ENCODE data around the gene PRSS1.

Gene PRSS1

GRCh38 chr7:142795339-142795863 is 46.1 kb downstream of the PRSS1 start:
- no peak for DNase-seq (ENCODE audit: low spot score)

GRCh38 chr7:142796001-142796500 is 46.8 kb downstream of the PRSS1 start:
- no peak for DNase-seq (ENCODE audit: low spot score)

- no peak for DNase-seq (ENCODE audit: low spot score)
Measured at GRCh38 chr7:142796501-142797390, 47.5 kb downstream of the PRSS1 start.

DNA sequence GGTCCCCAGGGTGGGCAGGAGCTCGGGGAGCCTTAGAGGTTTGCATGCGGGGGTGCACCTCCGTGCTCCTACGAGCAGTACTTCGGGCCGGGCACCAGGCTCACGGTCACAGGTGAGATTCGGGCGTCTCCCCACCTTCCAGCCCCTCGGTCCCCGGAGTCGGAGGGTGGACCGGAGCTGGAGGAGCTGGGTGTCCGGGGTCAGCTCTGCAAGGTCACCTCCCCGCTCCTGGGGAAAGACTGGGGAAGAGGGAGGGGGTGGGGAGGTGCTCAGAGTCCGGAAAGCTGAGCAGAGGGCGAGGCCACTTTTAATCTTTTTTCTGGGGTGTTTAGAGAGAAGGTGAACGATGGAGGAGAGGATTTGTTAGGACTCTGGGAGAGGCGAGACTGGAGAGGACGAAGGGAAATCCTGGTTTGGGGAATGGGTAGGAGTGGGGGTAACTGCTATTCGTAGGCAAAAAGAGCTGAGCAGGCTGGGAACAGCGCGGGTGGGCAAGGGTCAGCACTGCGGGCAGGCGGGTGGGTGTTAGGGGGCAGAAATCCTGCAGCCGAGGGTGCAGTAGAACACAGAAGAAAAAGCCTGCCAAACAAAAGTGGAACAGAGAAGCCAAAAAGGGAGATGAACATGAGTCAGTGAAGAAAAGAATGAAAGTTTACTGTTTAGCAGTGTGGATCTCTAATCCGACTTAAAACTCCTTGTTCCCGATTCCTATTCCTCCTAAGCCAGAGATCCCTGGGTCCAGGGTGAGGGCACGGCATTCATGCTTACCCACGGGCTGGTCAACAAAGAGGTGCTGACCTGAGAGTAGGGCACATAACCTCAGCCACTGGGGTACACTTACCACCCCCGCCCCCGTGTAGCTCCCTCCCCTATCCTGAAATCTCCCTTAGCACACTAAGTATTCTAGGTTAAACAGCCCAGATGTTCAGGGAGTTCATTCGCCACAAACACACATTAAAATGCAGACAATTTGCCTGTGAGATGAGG is 48.4 kb downstream of the PRSS1 start:
- no peak for DNase-seq (ENCODE audit: low spot score)

GRCh38 chr7:142798451-142799436 is 49.5 kb downstream of the PRSS1 start:
- DNase-seq (ENCODE audit: low spot score): no peak

DNA sequence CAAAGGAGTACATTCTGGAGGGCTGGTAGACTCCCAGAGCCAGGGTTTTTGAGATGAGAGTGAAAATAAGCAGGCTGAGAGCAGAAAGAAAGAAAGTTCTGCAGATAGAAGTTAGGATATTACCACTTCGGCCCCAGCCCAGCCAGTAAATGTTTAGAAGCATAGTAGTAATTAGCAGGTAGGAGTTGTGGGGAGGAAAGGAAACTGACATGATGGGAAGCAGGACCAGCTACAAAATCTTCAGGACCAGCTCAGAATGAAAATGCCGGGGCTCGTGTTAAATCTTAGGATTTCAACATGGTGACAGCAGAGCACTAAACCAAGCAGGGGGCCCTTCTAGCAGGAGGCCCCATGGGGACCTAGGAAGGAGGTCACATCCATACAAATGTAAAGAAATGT is 50.2 kb downstream of the PRSS1 start:
- DNase-seq (ENCODE audit: low spot score): no peak

DNA sequence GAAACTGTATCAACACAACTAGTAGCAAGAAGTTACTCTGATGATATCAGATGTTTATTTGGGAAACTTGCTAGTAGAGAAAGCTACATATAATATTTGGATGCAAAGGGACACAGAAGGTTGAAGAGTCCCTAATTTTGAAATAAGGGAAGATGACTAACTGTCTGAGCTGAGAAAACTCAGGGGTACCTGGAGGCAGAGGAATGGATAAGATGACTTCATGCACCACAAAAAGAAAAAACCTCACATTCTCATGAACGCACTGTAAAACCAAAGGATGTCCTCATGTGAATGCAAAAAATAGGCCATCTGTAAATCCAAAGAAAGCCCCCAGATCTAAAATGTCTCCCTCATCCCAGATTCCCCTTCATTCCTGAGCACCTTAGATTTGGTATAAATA is 50.8 kb downstream of the PRSS1 start:
- no peak for DNase-seq (ENCODE audit: low spot score)

DNA sequence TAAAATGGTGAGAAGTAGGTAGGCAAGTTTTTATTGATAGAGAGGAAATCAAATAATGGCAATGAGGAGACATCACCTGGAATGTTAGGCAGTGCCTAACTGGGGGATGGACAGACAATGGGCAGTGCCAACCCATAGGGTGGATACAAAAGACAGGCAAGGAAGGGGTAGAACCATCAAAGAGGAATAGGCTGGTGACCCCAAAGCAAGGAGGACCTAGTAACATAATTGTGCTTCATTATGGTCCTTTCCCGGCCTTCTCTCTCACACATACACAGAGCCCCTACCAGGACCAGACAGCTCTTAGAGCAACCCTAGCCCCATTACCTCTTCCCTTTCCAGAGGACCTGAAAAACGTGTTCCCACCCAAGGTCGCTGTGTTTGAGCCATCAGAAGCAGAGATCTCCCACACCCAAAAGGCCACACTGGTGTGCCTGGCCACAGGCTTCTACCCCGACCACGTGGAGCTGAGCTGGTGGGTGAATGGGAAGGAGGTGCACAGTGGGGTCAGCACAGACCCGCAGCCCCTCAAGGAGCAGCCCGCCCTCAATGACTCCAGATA is 51.5 kb downstream of the PRSS1 start:
- no peak for DNase-seq (ENCODE audit: low spot score)

GRCh38 chr7:142801601-142802295 is 52.5 kb downstream of the PRSS1 start:
- DNase-seq (ENCODE audit: low spot score): no peak

DNA sequence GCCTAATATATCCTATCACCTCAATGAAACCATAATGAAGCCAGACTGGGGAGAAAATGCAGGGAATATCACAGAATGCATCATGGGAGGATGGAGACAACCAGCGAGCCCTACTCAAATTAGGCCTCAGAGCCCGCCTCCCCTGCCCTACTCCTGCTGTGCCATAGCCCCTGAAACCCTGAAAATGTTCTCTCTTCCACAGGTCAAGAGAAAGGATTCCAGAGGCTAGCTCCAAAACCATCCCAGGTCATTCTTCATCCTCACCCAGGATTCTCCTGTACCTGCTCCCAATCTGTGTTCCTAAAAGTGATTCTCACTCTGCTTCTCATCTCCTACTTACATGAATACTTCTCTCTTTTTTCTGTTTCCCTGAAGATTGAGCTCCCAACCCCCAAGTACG is 53.0 kb downstream of the PRSS1 start:
- DNase-seq (ENCODE audit: low spot score): no peak

Data from COLO829 (cell line).